Endometrial microvascular endothelial cells (primary cell): ENCODE measurements around the gene SYDE2. TPM values are rescaled to one million over a fixed set of nuclear protein-coding genes. Genes with fewer than 3 reads are reported as not detected.
"Not testable (repeated sequence)": the region's sequence is repeated elsewhere in the genome, so short reads cannot be mapped to it uniquely, and the experiment has no call there.

Experiments used
- in situ Hi-C: cut with HindIII; loops from 2 replicates; pipeline ENCODE4 v1.10.0; 2017; ENCODE audit warnings: low sequenced_read_pairs, low pct_unique_long_range_greater_than_20kb; ENCODE audit errors: inconsistent ontology term
- total RNA-seq: library from RNA; depleted of rRNA; stranded (reverse); fragments of >200 nt; gene quantifications from one replicate; pipeline ENCODE4 v1.2.3, GENCODE V29; 2015; ENCODE audit errors: inconsistent ontology term

The SYDE2 gene
- total RNA-seq, 1 donor from 2014 or later = 2.6 TPM

- in situ Hi-C loops = no loop called here
These were observed 22.5 kb upstream of the SYDE2 start for GRCh38 chr1:85223334-85223733.

- in situ Hi-C loops = no loop called here
These were observed 20.0 kb upstream of the SYDE2 start for GRCh38 chr1:85220756-85221201.

- in situ Hi-C loops = no loop called here
These were observed 19.2 kb upstream of the SYDE2 start for GRCh38 chr1:85219853-85220610.

- in situ Hi-C loops = no loop called here
These were observed 15.9 kb upstream of the SYDE2 start for GRCh38 chr1:85216697-85217096.

GRCh38 chr1:85214654-85215053, 13.8 kb upstream of the SYDE2 start:
- in situ Hi-C loops = no loop called here

- in situ Hi-C loops = no loop called here
These were observed 7.7 kb upstream of the SYDE2 start for GRCh38 chr1:85208488-85208887.

GRCh38 chr1:85203573-85204171, 2.9 kb upstream of the SYDE2 start:
- in situ Hi-C loops = no loop called here

GRCh38 chr1:85202864-85203255, 2.0 kb upstream of the SYDE2 start:
- in situ Hi-C loops = no loop called here

- in situ Hi-C loops = no loop called here
These were observed 1.5 kb upstream of the SYDE2 start for GRCh38 chr1:85202092-85202863.

GRCh38 chr1:85201340-85202091, 700 bp upstream of the SYDE2 start:
- in situ Hi-C loops = no loop called here

- in situ Hi-C loops = no loop called here
These were observed 951 bp downstream of the SYDE2 start for GRCh38 chr1:85199667-85200462.

- in situ Hi-C loops = no loop called here
These were observed 2.0 kb downstream of the SYDE2 start for GRCh38 chr1:85198864-85199263.

GRCh38 chr1:85196358-85196757, 4.5 kb downstream of the SYDE2 start:
- in situ Hi-C loops = no loop called here

- in situ Hi-C loops = no loop called here
These were observed 5.1 kb downstream of the SYDE2 start for GRCh38 chr1:85195703-85196102.

GRCh38 chr1:85192129-85192528, 8.7 kb downstream of the SYDE2 start:
- in situ Hi-C loops = not testable (repeated sequence)

- in situ Hi-C loops = no loop called here
These were observed 11.7 kb downstream of the SYDE2 start for GRCh38 chr1:85189120-85189519.

GRCh38 chr1:85188530-85188929, 12.3 kb downstream of the SYDE2 start:
- in situ Hi-C loops = no loop called here

GRCh38 chr1:85187021-85187420, 13.8 kb downstream of the SYDE2 start:
- in situ Hi-C loops = not testable (repeated sequence)
